HCT116 (cell line): Measurements from ENCODE around the gene LDLRAD4. TPM values are rescaled to one million over a fixed set of nuclear protein-coding genes. Genes with fewer than 3 reads are reported as not detected.

Source experiments
- ATAC-seq: fragments of 200-7000 bp; cut with Tn5 transposase; 2 replicates; pipeline ENCODE4 v1.9.1; 2020; ENCODE audit warnings: mild to moderate bottlenecking, moderate library complexity
- BruUV-seq: library from RNA; stranded (reverse); fragments of 400-500 nt; replicated peaks from 2 replicates; lab custom pipeline; 2021; lab: Mats Ljungman, UMichigan
- CTCF ChIA-PET: fragments of 300-600 bp; sonication (Branson Sonifier 250); formaldehyde crosslinking; loops from one replicate; lab custom pipeline; 2021; ENCODE audit warnings: antibody characterized with exemption; lab: Charles Lee
- POLR2A ChIA-PET: fragments of 300-600, 350-600 bp; sonication (Branson Sonifier 250); formaldehyde crosslinking; loops from one replicate; lab custom pipeline; 2021; ENCODE audit warnings: antibody characterized with exemption; lab: Charles Lee
- RAD21 ChIA-PET, 2 experiments: fragments of 300-600 bp; sonication (Branson Sonifier 250); formaldehyde crosslinking; loops; one replicate each; lab custom pipeline; 2023; ENCODE audit warnings: low total read pairs in 2 of 2; ENCODE audit not compliant: uncharacterized antibody in 2 of 2, unreplicated experiment in 2 of 2, low non-redundant PET in 1 of 2; lab: Charles Lee
- DNase-seq: peaks from one replicate; pipeline ENCODE4 v3.0.0-alpha.2; 2010; ENCODE audit warnings: low read depth, low spot score
- H2AFZ ChIP-seq: fragments of 200-600 bp; shearing (Covaris generic), sonication (generic); 2 replicates; pipeline ENCODE4 v1.6.1; 2017; ENCODE audit warnings: low read depth, mixed run types, mixed read lengths, antibody characterized with exemption, low read length; ENCODE audit not compliant: poor library complexity, severe bottlenecking
- H3K27ac ChIP-seq: 2 replicates; pipeline ENCODE4 v1.5.1; 2012; ENCODE audit warnings: low read depth, low read length
- H3K27me3 ChIP-seq: fragments of 200-600 bp; sonication (generic); 2 replicates; pipeline ENCODE4 v1.6.1; 2016; ENCODE audit warnings: mixed run types, low read length, mixed read lengths; ENCODE audit not compliant: insufficient read depth
- H3K36me3 ChIP-seq, 2 experiments: fragments of 200-500 bp in 1 of 2; fragments of 200-600 bp in 1 of 2; sonication (Bioruptor generic) in 1 of 2; sonication (generic) in 1 of 2; 2 replicates each; pipeline versions ENCODE4 v1.5.1 to v1.6.1; 2014 to 2016; ENCODE audit warnings: low read length in 2 of 2, inconsistent platforms in 1 of 2, mixed read lengths in 1 of 2, mixed run types in 1 of 2; ENCODE audit not compliant: insufficient read depth in 2 of 2, control insufficient read depth in 1 of 2
- H3K4me1 ChIP-seq, 2 experiments: fragments of 200-600 bp in 1 of 2; sonication (generic) in 1 of 2; 2 replicates each; pipeline versions ENCODE4 v1.5.1 to v1.6.1; 2012 to 2017; ENCODE audit warnings: low read length in 2 of 2, inconsistent platforms in 1 of 2, mild to moderate bottlenecking in 1 of 2, mixed read lengths in 1 of 2, mixed run types in 1 of 2, moderate library complexity in 1 of 2; ENCODE audit not compliant: insufficient read depth in 2 of 2, control insufficient read depth in 1 of 2
- H3K4me2 ChIP-seq: fragments of 200-600 bp; sonication (generic); 2 replicates; pipeline ENCODE4 v1.6.1; 2017; ENCODE audit warnings: mixed run types, low read length, mixed read lengths
- H3K4me3 ChIP-seq, 2 experiments: fragments of 200-600 bp in 1 of 2; sonication (generic) in 1 of 2; replicated peaks in 1 of 2; 2 replicates each; pipeline ENCODE4 v1.5.1; 2011 to 2016; ENCODE audit warnings: low read length in 2 of 2, control low read depth in 1 of 2, low read depth in 1 of 2, mild to moderate bottlenecking in 1 of 2, mixed read lengths in 1 of 2, mixed run types in 1 of 2
- H3K79me2 ChIP-seq: fragments of 200-600 bp; sonication (generic); 2 replicates; pipeline ENCODE4 v1.6.1; 2017; ENCODE audit warnings: mild to moderate bottlenecking, mixed run types, low read length, moderate library complexity, mixed read lengths; ENCODE audit not compliant: insufficient read depth
- H3K9ac ChIP-seq: fragments of 200-600 bp; sonication (generic); 2 replicates; pipeline ENCODE4 v1.6.1; 2016; ENCODE audit warnings: low read length, mixed read lengths
- H3K9me2 ChIP-seq: fragments of 200-600 bp; sonication (generic), shearing (Covaris generic); 2 replicates; pipeline ENCODE4 v1.6.1; 2017; ENCODE audit warnings: mixed run types, mild to moderate bottlenecking, moderate library complexity; ENCODE audit not compliant: insufficient read depth
- H3K9me3 ChIP-seq, 2 experiments: fragments of 200-500 bp in 1 of 2; fragments of 200-600 bp in 1 of 2; sonication (Bioruptor generic) in 1 of 2; sonication (generic) in 1 of 2; 2 replicates each; pipeline ENCODE4 v1.6.1; 2014 to 2017; ENCODE audit warnings: low read length in 2 of 2, mixed read lengths in 2 of 2, inconsistent platforms in 1 of 2, low read depth in 1 of 2, mild to moderate bottlenecking in 1 of 2, mixed run types in 1 of 2, moderate library complexity in 1 of 2; ENCODE audit not compliant: control insufficient read depth in 1 of 2, insufficient read depth in 1 of 2
- H4K20me1 ChIP-seq: fragments of 200-600 bp; sonication (generic), shearing (Covaris generic); 2 replicates; pipeline ENCODE4 v1.6.1; 2017; ENCODE audit warnings: mixed run types, mild to moderate bottlenecking, moderate library complexity; ENCODE audit not compliant: insufficient read depth
- CBX3 ChIP-seq: IDR thresholded peaks from 2 replicates; pipeline ENCODE4 v1.6.1; 2012; ENCODE audit warnings: low read depth
- CEBPB ChIP-seq: IDR thresholded peaks from 2 replicates; pipeline ENCODE4 v1.6.1; 2012; ENCODE audit warnings: low read depth
- EGR1 ChIP-seq: IDR thresholded peaks from 2 replicates; pipeline ENCODE4 v1.6.1; 2012; ENCODE audit warnings: low read depth
- ELF1 ChIP-seq: IDR thresholded peaks from 2 replicates; pipeline ENCODE4 v1.6.1; 2012; ENCODE audit warnings: low read depth, borderline replicate concordance
- EZH2 ChIP-seq: fragments of 200-600 bp; sonication (generic); IDR thresholded peaks from 2 replicates; pipeline ENCODE4 v1.6.1; 2017; ENCODE audit warnings: antibody characterized with exemption, mixed run types
- FOSL1 ChIP-seq: IDR thresholded peaks from 2 replicates; pipeline ENCODE4 v1.6.1; 2012; ENCODE audit warnings: low read depth
- JUND ChIP-seq: IDR thresholded peaks from 2 replicates; pipeline ENCODE4 v1.6.1; 2012
- POLR2AphosphoS5 ChIP-seq: IDR thresholded peaks from 2 replicates; pipeline ENCODE4 v1.6.1; 2011; ENCODE audit warnings: mild to moderate bottlenecking, low read depth, low read length, moderate library complexity
- SP1 ChIP-seq: IDR thresholded peaks from 2 replicates; pipeline ENCODE4 v1.6.1; 2012; ENCODE audit warnings: low read depth
- SRF ChIP-seq: IDR thresholded peaks from 2 replicates; pipeline ENCODE4 v1.6.1; 2012; ENCODE audit warnings: low read depth
- YY1 ChIP-seq: IDR thresholded peaks from 2 replicates; pipeline ENCODE4 v1.6.1; 2011; ENCODE audit warnings: low read length, low read depth, moderate library complexity, mild to moderate bottlenecking; ENCODE audit not compliant: insufficient replicate concordance; ENCODE audit errors: extremely low read depth
- ZNF274 ChIP-seq: fragments of 200-500 bp; sonication (Bioruptor generic); IDR thresholded peaks from 2 replicates; pipeline ENCODE4 v1.6.1; 2014; ENCODE audit warnings: mild to moderate bottlenecking, low read depth, low read length, inconsistent platforms
- intact Hi-C: fragments of 100-400 bp; cut with micrococcal nuclease; formaldehyde crosslinking; loops from 2 replicates; pipeline ENCODE4 v1.10.0; 2022
- total RNA-seq: library from RNA; stranded (reverse); gene quantifications from one replicate; pipeline ENCODE4 v1.2.1, GENCODE V29; 2021; ENCODE audit not compliant: unreplicated experiment
- TF ChIP-seq, protein P1 (sequence below): IDR thresholded peaks from 2 replicates; pipeline ENCODE4 v1.6.1; 2012

LDLRAD4 gene
- total RNA-seq, 1 experiment from 2014 or later: 1.2 TPM

DNA sequence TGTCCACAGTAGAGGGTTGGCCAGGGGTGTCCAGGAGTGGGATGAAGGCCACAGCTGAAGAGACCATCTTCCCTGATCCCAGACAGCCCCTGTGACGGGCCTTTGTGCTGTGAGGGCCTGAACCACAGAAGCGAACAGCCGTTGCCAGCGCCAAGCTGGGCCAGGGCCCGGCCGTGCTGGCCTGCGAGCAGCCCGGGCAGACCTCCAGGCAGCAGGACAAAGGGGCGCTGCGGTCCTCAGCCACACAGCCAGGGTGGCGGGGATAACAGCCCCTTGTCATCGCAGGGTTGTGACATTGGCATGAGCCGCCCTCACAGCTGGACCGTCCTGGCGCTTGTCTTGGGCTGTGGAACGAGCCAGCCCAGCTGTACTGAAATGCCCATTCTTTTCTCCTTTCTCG lies 346.7 kb downstream of the LDLRAD4 start:
- H3K36me3 ChIP-seq: no peaks in the 10 kb centered on the region
- H3K9me2 ChIP-seq: no peaks in the 10 kb centered on the region
- POLR2A ChIA-PET: no interaction called here
- peaks cover 3% of the 10 kb centered on the region; the same call in 1 of the 2 replicates for H3K27me3 ChIP-seq
- CTCF ChIA-PET: no interaction called here
- H4K20me1 ChIP-seq: no peaks in the 10 kb centered on the region
- H3K27ac ChIP-seq: no peak overlapping the region
- DNase-seq: no peak
- no peaks in the 10 kb centered on the region for H3K4me1 ChIP-seq
- no peak for ATAC-seq
- no TSS peak for BruUV-seq
- no peak overlapping the region for H3K4me3 ChIP-seq
- H3K9ac ChIP-seq: no peak overlapping the region
- no peaks in the 10 kb centered on the region for H3K79me2 ChIP-seq
- no peaks in the 10 kb centered on the region for H3K9me3 ChIP-seq
- TF ChIP-seq CBX3 (no peak), JUND (no peak), FOSL1 (no peak), ZNF274 (no peak)
- no peak overlapping the region for H2AFZ ChIP-seq
- RAD21 ChIA-PET: no interaction called here
- no peak overlapping the region for H3K4me2 ChIP-seq
- intact Hi-C loops: no loop called here

DNA sequence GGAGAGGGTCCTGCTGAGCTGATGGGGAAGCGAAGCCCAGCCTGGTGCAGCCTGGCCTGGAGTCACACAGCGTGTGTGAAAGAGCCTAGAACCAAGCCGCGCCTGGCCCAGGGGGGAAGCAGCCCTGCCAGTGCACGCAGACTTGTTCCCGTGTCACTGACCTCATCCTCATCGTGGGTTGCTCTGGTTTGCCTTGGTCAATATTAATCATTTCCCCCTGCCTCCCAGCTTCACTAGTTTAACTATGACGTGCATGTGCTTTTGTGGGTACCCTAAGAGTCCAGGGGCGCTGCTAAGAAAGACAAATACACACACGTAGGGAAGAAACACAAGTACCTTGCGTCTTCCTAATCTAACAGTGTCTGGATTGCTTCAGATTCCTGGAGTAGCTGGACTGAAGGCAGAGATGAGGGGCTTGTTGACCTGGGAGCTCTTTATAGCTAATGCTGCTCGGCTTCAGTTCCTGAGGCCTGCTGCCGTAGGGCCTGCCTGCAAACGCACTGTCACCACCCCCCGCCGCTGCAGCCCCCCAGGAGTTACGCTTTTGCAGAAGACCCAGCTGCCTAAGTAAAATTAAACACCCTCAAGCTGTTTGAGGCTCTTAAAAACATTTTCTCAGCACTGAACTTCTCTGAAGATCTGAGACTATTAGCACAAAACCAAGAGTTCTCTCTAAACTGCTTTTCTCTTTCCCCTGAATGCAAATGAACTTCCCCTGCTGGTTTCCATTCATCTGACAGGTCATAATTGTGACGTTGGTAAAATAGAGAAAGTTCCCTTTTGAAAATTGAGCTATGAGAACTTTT lies 348.6 kb downstream of the LDLRAD4 start:
- no peaks in the 10 kb centered on the region for H3K36me3 ChIP-seq
- no peak for DNase-seq
- no peak for ATAC-seq
- H3K79me2 ChIP-seq: no peaks in the 10 kb centered on the region
- TF ChIP-seq, protein P1, sequence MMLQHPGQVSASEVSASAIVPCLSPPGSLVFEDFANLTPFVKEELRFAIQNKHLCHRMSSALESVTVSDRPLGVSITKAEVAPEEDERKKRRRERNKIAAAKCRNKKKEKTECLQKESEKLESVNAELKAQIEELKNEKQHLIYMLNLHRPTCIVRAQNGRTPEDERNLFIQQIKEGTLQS: no peak
- TF ChIP-seq SRF (no peak), SP1 (no peak), ELF1 (no peak), JUND (no peak), CEBPB (no peak), YY1 (no peak), CBX3 (no peak), EZH2 (no peak), POLR2AphosphoS5 (no peak), FOSL1 (no peak), EGR1 (no peak)
- BruUV-seq: no TSS peak
- no peak overlapping the region for H3K4me3 ChIP-seq
- H2AFZ ChIP-seq: no peak overlapping the region
- intact Hi-C loops: no loop called here
- ChIA-PET CTCF (no interaction called here), RAD21 (no interaction called here), POLR2A (no interaction called here)
- H3K9me2 ChIP-seq: no peaks in the 10 kb centered on the region
- H3K9ac ChIP-seq: no peak overlapping the region
- H3K4me1 ChIP-seq: no peaks in the 10 kb centered on the region
- no peaks in the 10 kb centered on the region for H3K9me3 ChIP-seq
- H3K27ac ChIP-seq: no peak overlapping the region
- H4K20me1 ChIP-seq: no peaks in the 10 kb centered on the region
- H3K4me2 ChIP-seq: no peak overlapping the region
- peaks cover 3% of the 10 kb centered on the region; the same call in 1 of the 2 replicates for H3K27me3 ChIP-seq
